HEK293 (cell line): ENCODE results near the gene STX1B.
A peak's percentile ranks its signal among the peaks of the same experiment; 100 is the strongest.

Experiments
- GLIS1 ChIP-seq: fragments of 450-650 bp; formaldehyde crosslinking; IDR thresholded peaks from 2 replicates; pipeline ENCODE4 v1.5.1; 2016; ENCODE audit warnings: missing biosample characterization, missing genetic modification characterization
- IKZF3 ChIP-seq: fragments of 450-650 bp; IDR thresholded peaks from 2 replicates; pipeline ENCODE4 v1.5.0; 2018; ENCODE audit warnings: missing biosample characterization, mild to moderate bottlenecking, missing genetic modification characterization, moderate library complexity
- KLF10 ChIP-seq: fragments of 450-650 bp; IDR thresholded peaks from 2 replicates; pipeline ENCODE4 v1.5.1; 2018; ENCODE audit warnings: missing biosample characterization, mild to moderate bottlenecking, missing genetic modification characterization
- KLF16 ChIP-seq: fragments of 450-650 bp; formaldehyde crosslinking; IDR thresholded peaks from 2 replicates; pipeline ENCODE4 v1.5.1; 2017; ENCODE audit warnings: missing biosample characterization, missing genetic modification characterization
- KLF17 ChIP-seq: fragments of 450-650 bp; formaldehyde crosslinking; IDR thresholded peaks from 2 replicates; pipeline ENCODE4 v1.5.1; 2016; ENCODE audit warnings: missing biosample characterization, missing genetic modification characterization
- KLF8 ChIP-seq: fragments of 450-650 bp; formaldehyde crosslinking; IDR thresholded peaks from 2 replicates; pipeline ENCODE4 v1.5.1; 2016; ENCODE audit warnings: missing biosample characterization, missing genetic modification characterization
- OVOL3 ChIP-seq: fragments of 450-650 bp; formaldehyde crosslinking; IDR thresholded peaks from 2 replicates; pipeline ENCODE4 v1.5.1; 2016; ENCODE audit warnings: missing biosample characterization, missing genetic modification characterization
- PATZ1 ChIP-seq: fragments of 450-650 bp; formaldehyde crosslinking; IDR thresholded peaks from 2 replicates; pipeline ENCODE4 v1.5.1; 2016; ENCODE audit warnings: missing biosample characterization, missing genetic modification characterization
- SALL2 ChIP-seq: fragments of 450-650 bp; formaldehyde crosslinking; IDR thresholded peaks from 2 replicates; pipeline ENCODE4 v1.5.0; 2017; ENCODE audit warnings: missing biosample characterization, mild to moderate bottlenecking, missing genetic modification characterization, borderline replicate concordance
- TRIM28 ChIP-seq: IDR thresholded peaks from 2 replicates; pipeline ENCODE4 v1.6.1; 2011; ENCODE audit warnings: low read length, control low read depth, borderline replicate concordance
- WT1 ChIP-seq: fragments of 450-650 bp; formaldehyde crosslinking; IDR thresholded peaks from 2 replicates; pipeline ENCODE4 v1.5.1; 2016; ENCODE audit warnings: missing biosample characterization, missing genetic modification characterization
- ZBTB20 ChIP-seq: fragments of 450-650 bp; formaldehyde crosslinking; IDR thresholded peaks from 2 replicates; pipeline ENCODE4 v1.5.1; 2016; ENCODE audit warnings: missing biosample characterization, missing genetic modification characterization
- ZBTB26 ChIP-seq: fragments of 450-650 bp; formaldehyde crosslinking; optimal IDR thresholded peaks from 2 replicates; pipeline ENCODE3; 2016; ENCODE audit warnings: missing biosample characterization, mild to moderate bottlenecking, missing genetic modification characterization
- ZBTB8A ChIP-seq: fragments of 450-650 bp; formaldehyde crosslinking; IDR thresholded peaks from 2 replicates; pipeline ENCODE4 v1.5.1; 2016; ENCODE audit warnings: missing biosample characterization, missing genetic modification characterization
- ZFP41 ChIP-seq: fragments of 450-650 bp; formaldehyde crosslinking; IDR thresholded peaks from 2 replicates; pipeline ENCODE4 v1.5.1; 2016; ENCODE audit warnings: missing biosample characterization, missing genetic modification characterization, borderline replicate concordance
- ZNF10 ChIP-seq: fragments of 450-650 bp; formaldehyde crosslinking; IDR thresholded peaks from 2 replicates; pipeline ENCODE4 v1.5.1; 2017; ENCODE audit warnings: missing biosample characterization, missing genetic modification characterization
- ZNF140 ChIP-seq: fragments of 450-650 bp; formaldehyde crosslinking; IDR thresholded peaks from 2 replicates; pipeline ENCODE4 v1.5.1; 2016; ENCODE audit warnings: missing biosample characterization, missing genetic modification characterization
- ZNF23 ChIP-seq: fragments of 450-650 bp; formaldehyde crosslinking; IDR thresholded peaks from 2 replicates; pipeline ENCODE4 v1.5.1; 2016; ENCODE audit warnings: missing biosample characterization, missing genetic modification characterization, borderline replicate concordance
- ZNF274 ChIP-seq, 2 experiments: fragments of 200-500 bp in 1 of 2; fragments of 450-650 bp in 1 of 2; sonication (Bioruptor generic) in 1 of 2; formaldehyde crosslinking in 1 of 2; IDR thresholded peaks; 2 replicates each; pipeline versions ENCODE4 v1.5.1 to v1.6.1; 2014 to 2016; ENCODE audit warnings: borderline replicate concordance in 1 of 2, inconsistent platforms in 1 of 2, low read length in 1 of 2, missing biosample characterization in 1 of 2, missing genetic modification characterization in 1 of 2
- ZNF324 ChIP-seq: fragments of 450-650 bp; formaldehyde crosslinking; IDR thresholded peaks from 2 replicates; pipeline ENCODE4 v1.5.1; 2016; ENCODE audit warnings: missing biosample characterization, missing genetic modification characterization
- ZNF394 ChIP-seq: fragments of 450-650 bp; formaldehyde crosslinking; IDR thresholded peaks from 2 replicates; pipeline ENCODE4 v1.5.1; 2016; ENCODE audit warnings: missing biosample characterization, missing genetic modification characterization, mild to moderate bottlenecking, moderate library complexity, borderline replicate concordance
- ZNF404 ChIP-seq: fragments of 450-650 bp; formaldehyde crosslinking; IDR thresholded peaks from 2 replicates; pipeline ENCODE4 v1.5.1; 2017; ENCODE audit warnings: missing biosample characterization, missing genetic modification characterization
- ZNF501 ChIP-seq: fragments of 450-650 bp; formaldehyde crosslinking; IDR thresholded peaks from 2 replicates; pipeline ENCODE4 v1.5.1; 2016; ENCODE audit warnings: missing biosample characterization, missing genetic modification characterization
- ZNF513 ChIP-seq: fragments of 450-650 bp; IDR thresholded peaks from 2 replicates; pipeline ENCODE4 v1.5.1; 2018; ENCODE audit warnings: missing biosample characterization, missing genetic modification characterization
- ZNF623 ChIP-seq: fragments of 450-650 bp; formaldehyde crosslinking; IDR thresholded peaks from 2 replicates; pipeline ENCODE4 v1.5.1; 2016; ENCODE audit warnings: missing biosample characterization, missing genetic modification characterization
- ZNF660 ChIP-seq: fragments of 450-650 bp; IDR thresholded peaks from 2 replicates; pipeline ENCODE4 v1.5.1; 2018; ENCODE audit warnings: missing biosample characterization, mild to moderate bottlenecking, missing genetic modification characterization
- ZNF677 ChIP-seq: fragments of 450-650 bp; IDR thresholded peaks from 2 replicates; pipeline ENCODE4 v1.5.0; 2018; ENCODE audit warnings: missing biosample characterization, mild to moderate bottlenecking, missing genetic modification characterization, moderate library complexity
- ZNF704 ChIP-seq: fragments of 450-650 bp; formaldehyde crosslinking; IDR thresholded peaks from 2 replicates; pipeline ENCODE4 v1.5.1; 2016; ENCODE audit warnings: missing biosample characterization, missing genetic modification characterization
- ZNF707 ChIP-seq: fragments of 450-650 bp; formaldehyde crosslinking; IDR thresholded peaks from 2 replicates; pipeline ENCODE4 v1.5.1; 2016; ENCODE audit warnings: missing biosample characterization, missing genetic modification characterization
- ZNF837 ChIP-seq: fragments of 450-650 bp; formaldehyde crosslinking; IDR thresholded peaks from 2 replicates; pipeline ENCODE4 v1.5.1; 2016; ENCODE audit warnings: missing biosample characterization, missing genetic modification characterization
- ZXDB ChIP-seq: fragments of 450-650 bp; formaldehyde crosslinking; IDR thresholded peaks from 2 replicates; pipeline ENCODE4 v1.5.1; 2016; ENCODE audit warnings: missing biosample characterization, missing genetic modification characterization

The STX1B gene

GRCh38 chr16:30948667-30949649, 61.5 kb downstream of the STX1B start, which contains the start of gene ORAI3 (continued):
- TF ChIP-seq ZNF837 (tag by site-specific recombination) (no peak), OVOL3 (tag by site-specific recombination) (no peak), ZFP41 (no peak), ZNF501 (0 out of 2 replicates have a peak, but pooled peaks have one; percentile 29), TRIM28 (no peak), ZNF23 (no peak), ZNF394 (tag by site-specific recombination) (no peak), KLF16 (peak; percentile 36; the same call in 1 of the 2 replicates), IKZF3 (tag by site-specific recombination) (peak; percentile 72; the same call in 1 of the 2 replicates), ZNF677 (peak; percentile 51; the same call in 1 of the 2 replicates), KLF10 (no peak), SALL2 (tag by site-specific recombination) (no peak), ZNF10 (tag by site-specific recombination) (0 out of 2 replicates have a peak, but pooled peaks have one; percentile 33), ZXDB (tag by site-specific recombination) (peak; percentile 45; the same call in 1 of the 2 replicates), ZNF707 (tag by site-specific recombination) (no peak), WT1 (0 out of 2 replicates have a peak, but pooled peaks have one; percentile 41), ZNF660 (peak; percentile 35; the same call in 1 of the 2 replicates), ZNF140 (tag by site-specific recombination) (no peak), ZBTB26 (tag by site-specific recombination) (peak; percentile 81), KLF8 (tag by site-specific recombination) (0 out of 2 replicates have a peak, but pooled peaks have one; percentile 22), ZNF623 (tag by site-specific recombination) (no peak), ZNF404 (tag by site-specific recombination) (no peak), KLF17 (tag by site-specific recombination) (0 out of 2 replicates have a peak, but pooled peaks have one; percentile 17), ZBTB20 (tag by site-specific recombination) (peak; percentile 95), PATZ1 (tag by site-specific recombination) (peak; percentile 68), GLIS1 (tag by site-specific recombination) (peak; percentile 68), ZNF704 (no peak), ZNF274 (IDR thresholded peaks at IDR 0.05; ENCODE audit: low read length) (no peak), ZNF274 (tag by site-specific recombination; IDR thresholded peaks at IDR 0.05; ENCODE audit: borderline replicate concordance) (no peak), ZNF324 (tag by site-specific recombination) (no peak), ZBTB8A (peak; percentile 92), ZNF513 (tag by site-specific recombination) (peak; percentile 69)
